ENCODE measurements around the gene ADGRB3.

ADGRB3 gene

GRCh38 chr6:69026715-69027114 lies 391.6 kb downstream of the ADGRB3 start:
- no peak for DNase-seq
- no peaks in the 10 kb centered on the region for H3K9me3 ChIP-seq (ENCODE audit: severe bottlenecking)
- no peak overlapping the region for H3K27ac ChIP-seq
- TF ChIP-seq, protein P1, sequence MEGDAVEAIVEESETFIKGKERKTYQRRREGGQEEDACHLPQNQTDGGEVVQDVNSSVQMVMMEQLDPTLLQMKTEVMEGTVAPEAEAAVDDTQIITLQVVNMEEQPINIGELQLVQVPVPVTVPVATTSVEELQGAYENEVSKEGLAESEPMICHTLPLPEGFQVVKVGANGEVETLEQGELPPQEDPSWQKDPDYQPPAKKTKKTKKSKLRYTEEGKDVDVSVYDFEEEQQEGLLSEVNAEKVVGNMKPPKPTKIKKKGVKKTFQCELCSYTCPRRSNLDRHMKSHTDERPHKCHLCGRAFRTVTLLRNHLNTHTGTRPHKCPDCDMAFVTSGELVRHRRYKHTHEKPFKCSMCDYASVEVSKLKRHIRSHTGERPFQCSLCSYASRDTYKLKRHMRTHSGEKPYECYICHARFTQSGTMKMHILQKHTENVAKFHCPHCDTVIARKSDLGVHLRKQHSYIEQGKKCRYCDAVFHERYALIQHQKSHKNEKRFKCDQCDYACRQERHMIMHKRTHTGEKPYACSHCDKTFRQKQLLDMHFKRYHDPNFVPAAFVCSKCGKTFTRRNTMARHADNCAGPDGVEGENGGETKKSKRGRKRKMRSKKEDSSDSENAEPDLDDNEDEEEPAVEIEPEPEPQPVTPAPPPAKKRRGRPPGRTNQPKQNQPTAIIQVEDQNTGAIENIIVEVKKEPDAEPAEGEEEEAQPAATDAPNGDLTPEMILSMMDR (IDR thresholded peaks at IDR 0.05; ENCODE audit: low read depth, low read length), result no peak
- H3K27me3 ChIP-seq (ENCODE audit: insufficient read depth, low read depth, severe bottlenecking), result no peaks in the 10 kb centered on the region
- no peak overlapping the region for H3K4me3 ChIP-seq (ENCODE audit: low read depth, low read length)
- no peaks in the 10 kb centered on the region for H3K36me3 ChIP-seq

DNA sequence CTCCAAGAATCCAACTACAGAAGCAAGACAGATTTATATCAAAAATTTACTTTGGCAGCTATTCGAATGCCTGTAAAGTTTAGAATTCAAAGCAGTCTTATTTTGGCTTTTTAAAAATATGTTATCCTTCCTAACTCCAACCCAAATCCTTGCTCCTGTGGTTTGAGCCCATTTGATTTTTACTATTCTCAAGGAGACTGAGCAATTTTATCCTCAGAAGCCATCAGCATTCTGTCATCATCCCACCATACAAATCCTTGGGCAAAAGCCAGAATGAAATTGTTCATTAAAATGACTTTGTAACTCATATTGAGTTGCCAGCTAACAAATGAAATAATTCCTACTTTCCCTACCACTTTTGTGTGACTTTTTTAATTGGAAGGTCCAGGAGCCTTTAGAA lies 392.8 kb downstream of the ADGRB3 start:
- TF ChIP-seq, protein P1 (IDR thresholded peaks at IDR 0.05; ENCODE audit: low read depth, low read length), result no peak
- Histone ChIP-seq H3K27me3 (ENCODE audit: insufficient read depth, low read depth, severe bottlenecking) (no peaks in the 10 kb centered on the region), H3K4me3 (ENCODE audit: low read depth, low read length) (no peak overlapping the region), H3K9me3 (ENCODE audit: severe bottlenecking) (no peaks in the 10 kb centered on the region), H3K27ac (no peak overlapping the region), H3K36me3 (no peaks in the 10 kb centered on the region)
- no peak for DNase-seq

DNA sequence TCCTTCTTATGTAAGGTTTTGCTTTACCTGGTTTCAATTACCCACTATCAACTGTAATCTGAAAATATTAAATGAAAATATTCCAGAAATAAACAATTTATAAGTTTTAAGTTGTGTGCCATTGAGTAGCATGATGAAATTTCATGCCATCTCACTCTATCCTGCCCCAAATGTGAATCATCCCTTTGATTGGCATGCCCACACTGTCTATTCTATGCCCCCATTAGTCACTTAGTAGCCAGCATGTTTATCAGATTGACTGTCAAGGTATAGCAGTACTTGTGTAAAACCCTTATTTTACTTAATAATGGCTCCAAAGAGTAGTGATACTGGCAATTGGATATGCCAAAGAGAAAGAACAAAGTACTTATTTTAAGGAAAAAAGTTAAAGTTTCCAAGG lies 403.8 kb downstream of the ADGRB3 start:
- no peaks in the 10 kb centered on the region for H3K27me3 ChIP-seq (ENCODE audit: insufficient read depth, low read depth, severe bottlenecking)
- H3K9me3 ChIP-seq (ENCODE audit: severe bottlenecking), result no peaks in the 10 kb centered on the region
- H3K36me3 ChIP-seq, result no peaks in the 10 kb centered on the region
- no peak overlapping the region for H3K27ac ChIP-seq
- TF ChIP-seq, protein P1 (IDR thresholded peaks at IDR 0.05; ENCODE audit: low read depth, low read length), result no peak
- no peak for DNase-seq
- no peak overlapping the region for H3K4me3 ChIP-seq (ENCODE audit: low read depth, low read length)

GRCh38 chr6:69042297-69042696 lies 407.2 kb downstream of the ADGRB3 start:
- DNase-seq, result no peak

DNA sequence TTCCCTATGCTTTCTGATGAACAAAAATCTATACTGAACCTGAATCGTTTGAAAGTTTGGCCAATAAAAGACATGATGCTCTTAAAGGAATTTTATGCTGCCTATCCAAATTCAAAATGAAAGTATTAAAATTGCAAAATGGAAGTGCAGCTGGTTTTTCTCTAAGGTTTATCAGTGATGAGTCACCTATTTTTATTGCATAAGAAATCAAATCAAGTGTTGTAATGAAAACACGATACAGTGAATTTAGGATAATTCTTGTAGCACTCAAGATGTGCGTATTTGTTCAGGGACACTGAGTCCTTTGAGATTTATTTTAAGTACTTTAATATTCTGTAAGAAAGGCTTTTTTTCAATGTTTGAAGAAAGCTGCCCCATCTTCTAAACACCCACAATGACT lies 409.5 kb downstream of the ADGRB3 start:
- TF ChIP-seq, protein P1 (IDR thresholded peaks at IDR 0.05; ENCODE audit: low read depth, low read length), result no peak
- no peaks in the 10 kb centered on the region for H3K9me3 ChIP-seq (ENCODE audit: severe bottlenecking)
- no peak for DNase-seq
- H3K36me3 ChIP-seq, result no peaks in the 10 kb centered on the region
- H3K27me3 ChIP-seq (ENCODE audit: insufficient read depth, low read depth, severe bottlenecking), result no peaks in the 10 kb centered on the region
- H3K4me3 ChIP-seq (ENCODE audit: low read depth, low read length), result no peak overlapping the region
- H3K27ac ChIP-seq, result no peak overlapping the region

More at GRCh38 chr6:69042297-69042696, 407.2 kb downstream of the ADGRB3 start:
- H3K27ac ChIP-seq, result no peak overlapping the region
- no peaks in the 10 kb centered on the region for H3K36me3 ChIP-seq
- TF ChIP-seq, protein P1 (IDR thresholded peaks at IDR 0.05; ENCODE audit: low read depth, low read length), result no peak
- H3K4me3 ChIP-seq (ENCODE audit: low read depth, low read length), result no peak overlapping the region
- no peaks in the 10 kb centered on the region for H3K27me3 ChIP-seq (ENCODE audit: insufficient read depth, low read depth, severe bottlenecking)
- H3K9me3 ChIP-seq (ENCODE audit: severe bottlenecking), result no peaks in the 10 kb centered on the region

DNA sequence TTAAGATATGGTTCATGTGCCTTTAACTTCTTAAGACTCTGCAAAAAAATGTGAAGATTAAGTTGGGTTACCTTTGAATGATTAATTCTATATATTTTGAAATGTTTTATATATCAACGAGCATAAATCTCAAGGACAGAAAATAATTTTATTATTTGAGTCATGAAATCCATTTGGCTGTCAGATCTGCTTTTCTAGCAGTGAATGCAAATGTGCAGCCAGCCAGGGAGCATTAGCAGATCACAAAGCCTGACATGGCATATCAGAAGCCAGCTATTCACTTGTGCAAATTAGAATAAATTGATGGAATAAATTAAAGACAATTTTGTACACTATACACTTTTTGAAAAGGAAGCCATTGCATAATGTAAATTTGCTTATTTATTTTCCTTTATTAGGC lies 424.3 kb downstream of the ADGRB3 start:
- TF ChIP-seq, protein P1 (IDR thresholded peaks at IDR 0.05; ENCODE audit: low read depth, low read length), result no peak
- Histone ChIP-seq H3K27me3 (ENCODE audit: insufficient read depth, low read depth, severe bottlenecking) (no peaks in the 10 kb centered on the region), H3K4me3 (ENCODE audit: low read depth, low read length) (no peak overlapping the region), H3K9me3 (ENCODE audit: severe bottlenecking) (no peaks in the 10 kb centered on the region), H3K27ac (no peak overlapping the region), H3K36me3 (no peaks in the 10 kb centered on the region)
- no peak for DNase-seq
